ENCODE results near the gene MMP3.

Gene MMP3

DNA sequence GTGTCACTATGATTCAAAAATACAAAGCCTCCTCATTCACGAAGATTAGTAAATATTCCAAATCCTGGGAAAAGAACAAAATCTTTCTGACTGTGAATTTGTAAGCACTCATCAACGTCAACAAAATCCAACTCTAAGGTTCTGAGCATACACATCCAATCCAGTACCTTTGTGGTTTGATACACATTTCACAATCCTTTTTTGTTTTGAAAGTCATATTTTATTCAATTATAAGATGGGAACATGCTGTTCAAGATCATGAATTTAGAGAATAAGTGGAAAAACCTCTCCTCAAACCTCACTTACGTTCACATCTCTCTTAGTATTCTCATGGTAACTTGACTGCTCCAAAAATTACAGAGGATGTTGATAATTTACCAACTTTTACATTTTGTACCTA, 9.6 kb upstream of the MMP3 start:
- Mint-ChIP-seq H3K27me3 (ENCODE audit: low read depth, poor library complexity) (no peaks in the 10 kb centered on the region), H3K9me3 (no peaks in the 10 kb centered on the region), H3K4me1 (no peaks in the 10 kb centered on the region), H3K4me3 (no peak overlapping the region), H3K36me3 (ENCODE audit: low read depth) (no peaks in the 10 kb centered on the region), H3K27ac (no peak overlapping the region)
- DNase-seq, result no peak
- TF ChIP-seq, protein P1, sequence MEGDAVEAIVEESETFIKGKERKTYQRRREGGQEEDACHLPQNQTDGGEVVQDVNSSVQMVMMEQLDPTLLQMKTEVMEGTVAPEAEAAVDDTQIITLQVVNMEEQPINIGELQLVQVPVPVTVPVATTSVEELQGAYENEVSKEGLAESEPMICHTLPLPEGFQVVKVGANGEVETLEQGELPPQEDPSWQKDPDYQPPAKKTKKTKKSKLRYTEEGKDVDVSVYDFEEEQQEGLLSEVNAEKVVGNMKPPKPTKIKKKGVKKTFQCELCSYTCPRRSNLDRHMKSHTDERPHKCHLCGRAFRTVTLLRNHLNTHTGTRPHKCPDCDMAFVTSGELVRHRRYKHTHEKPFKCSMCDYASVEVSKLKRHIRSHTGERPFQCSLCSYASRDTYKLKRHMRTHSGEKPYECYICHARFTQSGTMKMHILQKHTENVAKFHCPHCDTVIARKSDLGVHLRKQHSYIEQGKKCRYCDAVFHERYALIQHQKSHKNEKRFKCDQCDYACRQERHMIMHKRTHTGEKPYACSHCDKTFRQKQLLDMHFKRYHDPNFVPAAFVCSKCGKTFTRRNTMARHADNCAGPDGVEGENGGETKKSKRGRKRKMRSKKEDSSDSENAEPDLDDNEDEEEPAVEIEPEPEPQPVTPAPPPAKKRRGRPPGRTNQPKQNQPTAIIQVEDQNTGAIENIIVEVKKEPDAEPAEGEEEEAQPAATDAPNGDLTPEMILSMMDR (IDR thresholded peaks at IDR 0.05), result no peak

DNA sequence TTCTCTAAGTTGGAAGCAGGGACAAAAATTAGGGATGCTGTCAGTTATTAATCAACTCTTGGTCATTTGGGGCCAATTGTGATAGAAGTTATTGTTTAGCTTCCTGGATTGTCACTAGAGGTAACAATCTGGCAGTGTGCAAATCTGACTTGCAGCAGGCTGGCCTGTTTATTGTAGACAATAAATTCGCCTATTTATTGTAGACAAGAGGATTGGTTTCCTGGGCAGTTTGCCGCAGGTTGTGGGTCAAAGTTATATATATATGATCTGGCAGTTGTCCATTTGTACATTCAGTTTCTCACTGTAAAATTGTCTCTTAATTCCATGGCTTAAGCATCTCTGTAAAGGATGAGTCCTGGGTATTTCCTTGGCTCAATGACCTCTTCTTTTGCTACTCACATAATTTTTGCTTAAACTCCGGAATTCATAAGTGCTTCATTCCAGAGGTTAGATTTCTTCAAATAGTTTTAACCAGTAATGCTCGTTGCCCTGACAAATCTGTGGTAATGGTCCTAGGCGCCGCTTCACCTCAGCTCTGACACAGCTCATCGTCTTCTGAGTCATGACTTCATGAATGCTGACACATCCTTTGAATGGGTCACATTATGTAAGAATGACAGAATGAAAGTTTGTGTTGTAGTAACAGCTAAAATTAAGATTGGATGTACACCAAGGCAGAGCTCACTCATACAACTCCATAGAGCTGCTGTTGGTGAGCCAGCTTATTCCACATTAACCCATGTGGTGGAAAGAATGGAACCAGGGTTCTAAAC, 7.8 kb upstream of the MMP3 start:
- no peak for DNase-seq
- peaks cover 3% of the 10 kb centered on the region for H3K27me3 Mint-ChIP-seq (ENCODE audit: low read depth, poor library complexity)
- H3K4me1 Mint-ChIP-seq, result no peaks in the 10 kb centered on the region
- no peak overlapping the region for H3K4me3 Mint-ChIP-seq
- H3K36me3 Mint-ChIP-seq (ENCODE audit: low read depth), result no peaks in the 10 kb centered on the region
- H3K27ac Mint-ChIP-seq, result no peak overlapping the region
- peaks cover 3% of the 10 kb centered on the region for H3K9me3 Mint-ChIP-seq
- TF ChIP-seq, protein P1 (IDR thresholded peaks at IDR 0.05), result no peak

DNA sequence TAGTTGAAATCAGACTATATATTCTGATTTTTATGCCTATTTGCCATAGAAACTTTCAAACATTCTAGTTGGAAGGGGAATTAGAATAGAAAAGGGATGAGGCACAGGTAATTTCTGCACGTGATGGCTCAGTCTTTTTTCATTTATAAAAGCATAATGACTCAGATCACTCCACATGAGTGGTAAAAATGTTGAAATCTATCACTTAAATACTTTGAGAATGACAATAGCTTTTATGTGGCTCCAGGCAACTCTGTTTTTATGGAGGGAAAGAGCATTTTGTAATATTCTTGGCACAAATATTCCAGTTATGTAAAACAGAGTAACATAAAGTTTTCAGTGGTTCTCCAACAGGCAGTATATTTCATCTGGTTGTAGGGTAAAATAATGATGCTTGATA, 5.9 kb upstream of the MMP3 start:
- H3K4me3 Mint-ChIP-seq, result no peak overlapping the region
- H3K27ac Mint-ChIP-seq, result no peak overlapping the region
- no peak for DNase-seq
- TF ChIP-seq, protein P1 (IDR thresholded peaks at IDR 0.05), result no peak
- peaks cover 3% of the 10 kb centered on the region for H3K9me3 Mint-ChIP-seq
- H3K4me1 Mint-ChIP-seq, result no peaks in the 10 kb centered on the region
- H3K27me3 Mint-ChIP-seq (ENCODE audit: low read depth, poor library complexity), result peaks cover 3% of the 10 kb centered on the region
- H3K36me3 Mint-ChIP-seq (ENCODE audit: low read depth), result no peaks in the 10 kb centered on the region

DNA sequence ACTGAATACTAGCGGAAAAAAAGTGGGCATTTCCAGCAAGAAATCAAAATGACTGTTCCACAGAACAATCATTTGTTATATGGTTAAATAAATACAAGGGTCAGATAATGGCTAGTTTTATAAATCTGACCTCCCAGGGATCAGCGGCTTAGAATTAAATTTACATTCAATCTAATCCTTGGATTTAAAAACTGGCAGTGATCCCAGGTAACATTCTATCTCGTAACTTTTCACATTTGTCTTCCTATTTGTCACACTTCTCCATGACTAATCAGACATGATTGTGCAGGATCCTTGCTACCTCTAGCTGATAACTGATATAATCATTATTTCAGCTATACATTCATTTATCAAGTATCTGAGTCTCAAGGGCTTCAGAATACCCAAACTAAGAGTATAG, 2.9 kb upstream of the MMP3 start:
- TF ChIP-seq, protein P1 (IDR thresholded peaks at IDR 0.05), result no peak
- no peaks in the 10 kb centered on the region for H3K4me1 Mint-ChIP-seq
- peaks cover 5% of the 10 kb centered on the region for H3K27me3 Mint-ChIP-seq (ENCODE audit: low read depth, poor library complexity)
- peaks cover 3% of the 10 kb centered on the region for H3K9me3 Mint-ChIP-seq
- H3K27ac Mint-ChIP-seq, result no peak overlapping the region
- DNase-seq, result no peak
- H3K4me3 Mint-ChIP-seq, result no peak overlapping the region
- no peaks in the 10 kb centered on the region for H3K36me3 Mint-ChIP-seq (ENCODE audit: low read depth)

DNA sequence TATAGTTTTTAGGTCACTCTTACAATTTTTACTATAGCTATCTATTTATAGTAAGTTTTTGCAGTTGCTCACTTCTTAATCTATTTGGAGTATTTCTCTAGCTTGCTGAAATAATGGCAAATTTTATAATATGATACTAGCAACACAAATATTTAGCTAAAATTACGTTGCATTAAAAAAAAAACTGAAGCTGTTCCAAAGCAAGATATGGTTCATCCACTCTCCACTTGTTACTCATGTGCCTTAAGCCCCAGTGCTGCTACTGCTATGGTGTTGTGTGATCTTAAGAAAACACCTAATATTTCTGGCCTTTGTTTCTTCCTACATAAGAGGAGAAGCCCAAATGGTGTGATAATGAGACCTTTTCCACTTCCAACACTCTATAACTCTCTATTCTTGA, 479 bp downstream of the MMP3 start:
- TF ChIP-seq, protein P1 (IDR thresholded peaks at IDR 0.05), result no peak
- Mint-ChIP-seq H3K36me3 (ENCODE audit: low read depth) (no peaks in the 10 kb centered on the region), H3K9me3 (peaks cover 3% of the 10 kb centered on the region), H3K4me3 (no peak overlapping the region), H3K27ac (no peak overlapping the region), H3K27me3 (ENCODE audit: low read depth, poor library complexity) (peaks cover 5% of the 10 kb centered on the region), H3K4me1 (no peaks in the 10 kb centered on the region)
- no peak for DNase-seq

DNA sequence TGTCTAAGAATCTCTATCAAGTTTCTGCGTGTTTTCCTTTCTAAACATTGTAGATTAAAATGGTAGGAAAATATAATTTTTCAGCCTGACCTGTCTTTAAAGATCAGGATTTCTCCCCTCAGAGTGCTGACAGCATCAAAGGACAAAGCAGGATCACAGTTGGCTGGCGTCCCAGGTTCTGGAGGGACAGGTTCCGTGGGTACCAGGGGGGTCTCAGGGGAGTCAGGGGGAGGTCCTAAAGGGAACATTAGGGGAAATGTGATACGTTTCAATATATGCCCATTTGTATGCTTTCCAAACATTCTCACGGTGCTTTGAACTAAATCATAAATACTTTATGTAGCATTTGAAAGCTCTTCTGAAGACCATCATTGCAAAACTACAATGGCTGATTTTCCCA, 3.4 kb downstream of the MMP3 start:
- TF ChIP-seq, protein P1 (IDR thresholded peaks at IDR 0.05), result no peak
- no peaks in the 10 kb centered on the region for H3K9me3 Mint-ChIP-seq
- no peaks in the 10 kb centered on the region for H3K36me3 Mint-ChIP-seq (ENCODE audit: low read depth)
- no peak overlapping the region for H3K4me3 Mint-ChIP-seq
- no peak for DNase-seq
- no peak overlapping the region for H3K27ac Mint-ChIP-seq
- peaks cover 3% of the 10 kb centered on the region for H3K27me3 Mint-ChIP-seq (ENCODE audit: low read depth, poor library complexity)
- H3K4me1 Mint-ChIP-seq, result peaks cover 23% of the 10 kb centered on the region

Measured in nephron progenitor cell (in vitro differentiated cells).